Diencephalon (tissue), 1 donor: ENCODE data around the gene SUPT20HL1. TPM values are rescaled to one million over a fixed set of nuclear protein-coding genes. Genes with fewer than 3 reads are reported as not detected.

ENCODE experiments used
- total RNA-seq: library from RNA; depleted of rRNA; stranded (reverse); fragments of >200 nt; gene quantifications from one replicate; pipeline ENCODE4 v1.2.3, GENCODE V29; 2014

The SUPT20HL1 gene
- total RNA-seq: not detected

GRCh38 chrX:24360272-24360671 lies at the start of gene SUPT20HL1:
Gene SUPT20HL1, plus strand, starts transcription at chrX:24360639. Its CDS starts 2,122 bp downstream, at chrX:24362761.

GRCh38 chrX:24314019-24314635 lies 46.3 kb upstream of the SUPT20HL1 start, which contains the start of gene SUPT20HL2:
Gene SUPT20HL2, minus strand, starts transcription at chrX:24314069. Its CDS starts 754 bp downstream, at chrX:24313315.

Other genes starting within 250 kb of the SUPT20HL1 start
- gene ZFX, start 210.9 kb upstream of the SUPT20HL1 start, total RNA-seq: 57.4 TPM
- not detected for gene SUPT20HL2, start 46.6 kb upstream of the SUPT20HL1 start, total RNA-seq
- gene PDK3, start 104.6 kb downstream of the SUPT20HL1 start, total RNA-seq: 16.4 TPM